ENCODE data around the gene SCFD2. TPM values are rescaled to one million over a fixed set of nuclear protein-coding genes. Genes with fewer than 3 reads are reported as not detected.

Gene SCFD2
- total and polyA plus RNA-seq, 2 donors (not counting 3 experiments of a cell fraction or from before 2014, with no cell fraction given) = 12.3 to 22.8 TPM

- peak overlapping the region; percentile 86 for H3K9ac ChIP-seq (replicated peaks; ENCODE audit: extremely low read depth, insufficient read depth, low read length)
- no peaks in the 10 kb centered on the region for H3K27me3 ChIP-seq (ENCODE audit: control insufficient read depth in 2 of 2, insufficient read depth in 2 of 2, low read length in 2 of 2)
- H3K27ac ChIP-seq (ENCODE audit: insufficient read depth, low read depth, low read length) = peak overlapping the region; percentile 98
- peak overlapping the region; percentile 48 for H2AFZ ChIP-seq (ENCODE audit: low read depth, low read length)
- dilution Hi-C loops (cut with MboI; ENCODE audit: extremely low pct_ligation_motif_present, low sequenced_read_pairs) (no loop called here), intact Hi-C loops (cut with micrococcal nuclease) (loop anchor here (1.0 to 5.0 kb wide), 5 partner anchors 45 to 911 kb away; partner anchors contain the start of genes FIP1L1 and SCFD2)
- peak overlapping the region; percentile 89 for H3K4me2 ChIP-seq (ENCODE audit: insufficient read depth, low read length)
- CTCF ChIA-PET = interaction anchor here (0.9 to 3.1 kb wide), 11 partner anchors 13 to 912 kb away, joined by 3 to 22 read pairs (median 4); no protein-coding TSS in a partner anchor
- no peaks in the 10 kb centered on the region for H3K79me2 ChIP-seq (ENCODE audit: control insufficient read depth, insufficient read depth, low read length)
- FAIRE-seq = peak; percentile 94
- no peaks in the 10 kb centered on the region for H3K9me3 ChIP-seq (replicated peaks; ENCODE audit: control insufficient read depth, insufficient read depth, low read length)
- H3K9me1 ChIP-seq (replicated peaks; ENCODE audit: control insufficient read depth, extremely low read depth, insufficient read depth, low read length) = no peaks in the 10 kb centered on the region
- H3K36me3 ChIP-seq (ENCODE audit: control insufficient read depth in 2 of 2, extremely low read depth in 1 of 2, insufficient read depth in 2 of 2, low read length in 2 of 2) = no peaks in the 10 kb centered on the region
- peak overlapping the region in 1 of 3 experiments; percentile 32 for H3K4me3 ChIP-seq (replicated peaks in 1 of 3; ENCODE audit: insufficient read depth in 1 of 3, low read depth in 1 of 3, low read length in 3 of 3)
- POLR2A ChIA-PET = interaction anchor here (1.5 kb wide), 1 partner anchor 45 kb away, joined by 5 read pairs; the partner anchor contains the start of gene SCFD2
- TSS peak; percentile 99 for BruUV-seq (replicated peaks)
- TF ChIP-seq FOS (IDR thresholded peaks at IDR 0.05; ENCODE audit: borderline replicate concordance, insufficient read depth, low read length) (peak; percentile 91), GATA2 (IDR thresholded peaks at IDR 0.05; ENCODE audit: insufficient read depth, insufficient read length, low read depth, low read length) (peak; percentile 54), POLR2A (IDR thresholded peaks at IDR 0.05; ENCODE audit: low read depth, low read length) (peak; percentile 56), EZH2 (IDR thresholded peaks at IDR 0.05; ENCODE audit: borderline replicate concordance, low read depth, low read length, severe bottlenecking) (no peak), POLR2AphosphoS5 (IDR thresholded peaks at IDR 0.05; ENCODE audit: insufficient read depth, low read depth, low read length) (peak; percentile 81), JUN (IDR thresholded peaks at IDR 0.05; ENCODE audit: borderline replicate concordance, insufficient read depth, insufficient read length, low read depth) (peak; percentile 92), MYC (IDR thresholded peaks at IDR 0.05; ENCODE audit: low read depth, low read length) (no peak)
- TF ChIP-seq, protein P1, sequence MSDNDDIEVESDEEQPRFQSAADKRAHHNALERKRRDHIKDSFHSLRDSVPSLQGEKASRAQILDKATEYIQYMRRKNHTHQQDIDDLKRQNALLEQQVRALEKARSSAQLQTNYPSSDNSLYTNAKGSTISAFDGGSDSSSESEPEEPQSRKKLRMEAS (IDR thresholded peaks at IDR 0.05; ENCODE audit: insufficient read depth, insufficient read length) = peak; percentile 19
- TF ChIP-seq, protein P2, sequence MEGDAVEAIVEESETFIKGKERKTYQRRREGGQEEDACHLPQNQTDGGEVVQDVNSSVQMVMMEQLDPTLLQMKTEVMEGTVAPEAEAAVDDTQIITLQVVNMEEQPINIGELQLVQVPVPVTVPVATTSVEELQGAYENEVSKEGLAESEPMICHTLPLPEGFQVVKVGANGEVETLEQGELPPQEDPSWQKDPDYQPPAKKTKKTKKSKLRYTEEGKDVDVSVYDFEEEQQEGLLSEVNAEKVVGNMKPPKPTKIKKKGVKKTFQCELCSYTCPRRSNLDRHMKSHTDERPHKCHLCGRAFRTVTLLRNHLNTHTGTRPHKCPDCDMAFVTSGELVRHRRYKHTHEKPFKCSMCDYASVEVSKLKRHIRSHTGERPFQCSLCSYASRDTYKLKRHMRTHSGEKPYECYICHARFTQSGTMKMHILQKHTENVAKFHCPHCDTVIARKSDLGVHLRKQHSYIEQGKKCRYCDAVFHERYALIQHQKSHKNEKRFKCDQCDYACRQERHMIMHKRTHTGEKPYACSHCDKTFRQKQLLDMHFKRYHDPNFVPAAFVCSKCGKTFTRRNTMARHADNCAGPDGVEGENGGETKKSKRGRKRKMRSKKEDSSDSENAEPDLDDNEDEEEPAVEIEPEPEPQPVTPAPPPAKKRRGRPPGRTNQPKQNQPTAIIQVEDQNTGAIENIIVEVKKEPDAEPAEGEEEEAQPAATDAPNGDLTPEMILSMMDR (IDR thresholded peaks at IDR 0.05; ENCODE audit: extremely low read depth in 1 of 2, insufficient read depth in 1 of 2, low read depth in 1 of 2, low read length in 2 of 2) = no peak
- H4K20me1 ChIP-seq (replicated peaks; ENCODE audit: control insufficient read depth, extremely low read depth, insufficient read depth, low read length) = no peaks in the 10 kb centered on the region
- H3K4me1 ChIP-seq (ENCODE audit: control insufficient read depth, extremely low read depth, insufficient read depth, low read length) = peaks cover 29% of the 10 kb centered on the region
- DNase-seq (ENCODE audit: low read depth, low spot score) = peak; percentile 94
Observed at GRCh38 chr4:53321151-53321983, 44.5 kb downstream of the SCFD2 start.
